Measurements from ENCODE around the gene PSMC3. TPM values are rescaled to one million over a fixed set of nuclear protein-coding genes. Genes with fewer than 3 reads are reported as not detected.

Gene PSMC3
- total and polyA plus RNA-seq, 9 of the 15 experiments (the other 6 are each of a cell fraction or from before 2014, with no cell fraction given) = 44.3 to 324 (median 240) TPM

DNA sequence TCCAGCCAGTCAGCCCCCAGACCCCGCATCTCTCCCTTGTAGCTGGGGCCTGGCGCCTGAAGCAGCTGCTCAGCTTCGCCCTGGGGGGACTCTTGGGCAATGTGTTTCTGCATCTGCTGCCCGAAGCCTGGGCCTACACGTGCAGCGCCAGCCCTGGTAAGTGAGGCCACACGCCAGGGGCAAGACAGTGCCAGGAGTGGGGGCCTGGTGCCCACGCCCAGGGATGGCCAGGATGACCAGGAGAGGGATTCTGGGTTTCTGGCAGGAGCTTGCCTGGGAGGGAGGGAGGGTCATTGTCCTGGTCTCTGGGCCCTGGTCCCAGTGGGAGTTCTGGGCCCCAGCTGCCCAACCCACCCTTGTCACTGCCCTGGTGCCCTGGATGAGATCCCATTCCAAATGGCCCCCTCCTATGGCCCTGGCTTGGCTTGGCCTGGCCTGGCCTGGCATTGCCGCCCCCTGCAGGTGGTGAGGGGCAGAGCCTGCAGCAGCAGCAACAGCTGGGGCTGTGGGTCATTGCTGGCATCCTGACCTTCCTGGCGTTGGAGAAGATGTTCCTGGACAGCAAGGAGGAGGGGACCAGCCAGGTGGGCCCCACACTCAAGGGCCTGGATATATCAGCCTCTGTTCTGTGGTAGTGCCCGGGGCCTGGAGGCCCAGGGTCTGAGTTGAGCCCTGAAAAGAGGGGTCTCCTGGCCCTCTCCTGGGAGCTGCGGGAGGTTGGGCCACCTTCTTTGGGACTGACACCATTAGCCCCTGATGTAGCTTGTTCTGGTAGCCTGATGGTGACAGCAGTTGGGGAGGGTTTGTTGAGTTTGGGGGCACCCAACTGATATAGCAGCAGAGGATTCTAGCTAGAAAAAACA lies 14.1 kb downstream of the PSMC3 start (continued):
- TF ChIP-seq MCM7 (IDR thresholded peaks at IDR 0.05) (no peak), E2F5 (CRISPR knock-in tag; IDR thresholded peaks at IDR 0.05) (no peak), MITF (IDR thresholded peaks at IDR 0.05) (no peak), TFAP4 (CRISPR knock-in tag; IDR thresholded peaks at IDR 0.05; ENCODE audit: borderline replicate concordance) (peak; percentile 95), ZNF778 (CRISPR knock-in tag; IDR thresholded peaks at IDR 0.05) (no peak), POLR3G (IDR thresholded peaks at IDR 0.05; ENCODE audit: extremely low read depth, insufficient read length, insufficient replicate concordance) (no peak), RCOR1 (IDR thresholded peaks at IDR 0.05; ENCODE audit: borderline replicate concordance in 1 of 2, low read depth in 2 of 2, low read length in 2 of 2) (no peak), ZNF830 (CRISPR knock-in tag; IDR thresholded peaks at IDR 0.05) (no peak), ETS2 (tag; IDR thresholded peaks at IDR 0.05; ENCODE audit: borderline replicate concordance, poor library complexity, severe bottlenecking) (no peak), SREBF1 (IDR thresholded peaks at IDR 0.05; ENCODE audit: borderline replicate concordance, low read depth, low read length) (no peak)
- TF ChIP-seq, protein P1, sequence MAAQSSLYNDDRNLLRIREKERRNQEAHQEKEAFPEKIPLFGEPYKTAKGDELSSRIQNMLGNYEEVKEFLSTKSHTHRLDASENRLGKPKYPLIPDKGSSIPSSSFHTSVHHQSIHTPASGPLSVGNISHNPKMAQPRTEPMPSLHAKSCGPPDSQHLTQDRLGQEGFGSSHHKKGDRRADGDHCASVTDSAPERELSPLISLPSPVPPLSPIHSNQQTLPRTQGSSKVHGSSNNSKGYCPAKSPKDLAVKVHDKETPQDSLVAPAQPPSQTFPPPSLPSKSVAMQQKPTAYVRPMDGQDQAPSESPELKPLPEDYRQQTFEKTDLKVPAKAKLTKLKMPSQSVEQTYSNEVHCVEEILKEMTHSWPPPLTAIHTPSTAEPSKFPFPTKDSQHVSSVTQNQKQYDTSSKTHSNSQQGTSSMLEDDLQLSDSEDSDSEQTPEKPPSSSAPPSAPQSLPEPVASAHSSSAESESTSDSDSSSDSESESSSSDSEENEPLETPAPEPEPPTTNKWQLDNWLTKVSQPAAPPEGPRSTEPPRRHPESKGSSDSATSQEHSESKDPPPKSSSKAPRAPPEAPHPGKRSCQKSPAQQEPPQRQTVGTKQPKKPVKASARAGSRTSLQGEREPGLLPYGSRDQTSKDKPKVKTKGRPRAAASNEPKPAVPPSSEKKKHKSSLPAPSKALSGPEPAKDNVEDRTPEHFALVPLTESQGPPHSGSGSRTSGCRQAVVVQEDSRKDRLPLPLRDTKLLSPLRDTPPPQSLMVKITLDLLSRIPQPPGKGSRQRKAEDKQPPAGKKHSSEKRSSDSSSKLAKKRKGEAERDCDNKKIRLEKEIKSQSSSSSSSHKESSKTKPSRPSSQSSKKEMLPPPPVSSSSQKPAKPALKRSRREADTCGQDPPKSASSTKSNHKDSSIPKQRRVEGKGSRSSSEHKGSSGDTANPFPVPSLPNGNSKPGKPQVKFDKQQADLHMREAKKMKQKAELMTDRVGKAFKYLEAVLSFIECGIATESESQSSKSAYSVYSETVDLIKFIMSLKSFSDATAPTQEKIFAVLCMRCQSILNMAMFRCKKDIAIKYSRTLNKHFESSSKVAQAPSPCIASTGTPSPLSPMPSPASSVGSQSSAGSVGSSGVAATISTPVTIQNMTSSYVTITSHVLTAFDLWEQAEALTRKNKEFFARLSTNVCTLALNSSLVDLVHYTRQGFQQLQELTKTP (IDR thresholded peaks at IDR 0.05; ENCODE audit: low read depth in 1 of 2, partially characterized antibody in 2 of 2) = no peak
- TF ChIP-seq, protein P2, sequence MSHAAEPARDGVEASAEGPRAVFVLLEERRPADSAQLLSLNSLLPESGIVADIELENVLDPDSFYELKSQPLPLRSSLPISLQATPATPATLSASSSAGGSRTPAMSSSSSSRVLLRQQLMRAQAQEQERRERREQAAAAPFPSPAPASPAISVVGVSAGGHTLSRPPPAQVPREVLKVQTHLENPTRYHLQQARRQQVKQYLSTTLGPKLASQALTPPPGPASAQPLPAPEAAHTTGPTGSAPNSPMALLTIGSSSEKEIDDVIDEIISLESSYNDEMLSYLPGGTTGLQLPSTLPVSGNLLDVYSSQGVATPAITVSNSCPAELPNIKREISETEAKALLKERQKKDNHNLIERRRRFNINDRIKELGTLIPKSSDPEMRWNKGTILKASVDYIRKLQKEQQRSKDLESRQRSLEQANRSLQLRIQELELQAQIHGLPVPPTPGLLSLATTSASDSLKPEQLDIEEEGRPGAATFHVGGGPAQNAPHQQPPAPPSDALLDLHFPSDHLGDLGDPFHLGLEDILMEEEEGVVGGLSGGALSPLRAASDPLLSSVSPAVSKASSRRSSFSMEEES (CRISPR knock-in tag; IDR thresholded peaks at IDR 0.05) = no peak
- TF ChIP-seq, protein P3, sequence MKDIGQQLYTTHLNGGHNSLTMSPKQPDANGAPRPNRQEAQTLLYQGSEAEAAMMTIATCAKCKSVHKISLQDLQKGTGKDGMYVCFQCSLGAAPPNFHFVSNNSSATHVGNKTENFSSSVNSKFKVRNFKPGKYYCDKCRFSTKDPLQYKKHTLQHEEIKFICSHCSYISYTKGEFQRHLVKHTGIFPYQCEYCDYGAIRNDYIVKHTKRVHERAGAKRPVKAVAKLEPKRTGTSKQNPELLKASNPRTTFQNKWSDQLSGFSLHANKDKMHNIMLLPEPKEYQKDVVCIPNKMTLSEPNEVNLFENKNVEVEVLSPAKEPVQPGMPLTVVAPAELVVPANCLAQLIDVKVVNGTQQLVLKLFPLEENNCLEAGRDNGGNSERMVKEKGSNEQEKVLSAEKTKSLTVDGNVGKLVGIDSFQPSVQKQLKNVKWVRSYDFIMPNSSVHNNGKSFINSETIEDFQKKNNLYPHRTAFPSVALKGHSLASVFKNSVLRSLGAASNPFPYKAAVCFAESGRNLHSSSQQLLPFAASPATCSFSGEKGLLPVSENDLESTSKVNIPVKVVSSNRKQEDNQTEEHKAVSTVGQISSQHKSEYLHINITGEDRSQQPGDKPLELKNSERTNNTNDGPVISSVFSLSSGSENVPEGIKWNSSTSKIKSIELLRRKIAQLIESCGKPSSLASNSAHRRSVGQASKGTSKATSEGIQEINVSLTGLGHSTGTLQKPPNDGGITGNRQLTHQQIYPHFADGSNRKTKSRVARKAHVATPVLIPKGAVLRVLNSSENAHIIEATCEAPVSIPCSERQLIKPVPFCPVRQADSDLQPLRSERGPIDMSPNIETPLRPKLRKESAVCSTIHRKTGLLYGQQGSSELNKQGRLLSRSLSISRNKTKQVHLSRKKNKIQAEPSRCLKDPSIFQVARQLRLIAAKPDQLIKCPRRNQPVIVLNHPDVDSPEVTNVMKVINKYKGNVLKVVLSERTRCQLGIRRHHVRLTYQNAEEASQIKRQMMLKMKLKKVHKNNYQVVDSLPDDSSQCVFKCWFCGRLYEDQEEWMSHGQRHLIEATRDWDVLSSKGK (CRISPR knock-in tag; IDR thresholded peaks at IDR 0.05) = no peak
